Measurements from ENCODE around the gene SULT1C2. TPM values are rescaled to one million over a fixed set of nuclear protein-coding genes. Genes with fewer than 3 reads are reported as not detected.

The SULT1C2 gene
- total and polyA plus RNA-seq, 2 of the 8 experiments (the other 6 are each of a cell fraction or from before 2014, with no cell fraction given), result 2.2 to 2.8 TPM

GRCh38 chr2:108268001-108268400 lies 20.7 kb upstream of the SULT1C2 start:
- Histone ChIP-seq H3K23me2 (ENCODE audit: low read depth, low read length) (no peaks in the 10 kb centered on the region), H2AK5ac (ENCODE audit: low read depth, low read length) (no peak overlapping the region), H2BK15ac (ENCODE audit: low read length) (no peak overlapping the region), H3K4me2 (ENCODE audit: insufficient read depth in 1 of 2, low read depth in 2 of 2, low read length in 2 of 2) (no peak overlapping the region), H3K23ac (ENCODE audit: insufficient read length) (no peak overlapping the region), H3K27me3 (replicated peaks in 1 of 4; ENCODE audit: control insufficient read depth in 3 of 4, extremely low read depth in 1 of 4, insufficient read depth in 3 of 4, low read length in 3 of 4) (no peaks in the 10 kb centered on the region), H3K79me1 (ENCODE audit: low read depth, low read length) (no peaks in the 10 kb centered on the region), H3K4me1 (replicated peaks in 1 of 4; ENCODE audit: control insufficient read depth in 3 of 4, insufficient read depth in 4 of 4, low read length in 3 of 4) (no peaks in the 10 kb centered on the region), H3K9me3 (ENCODE audit: insufficient read depth in 2 of 2, low read depth in 1 of 2, low read length in 1 of 2) (0 out of 4 replicates have a peak, but pooled peaks cover 0 to 4% of the 10 kb centered on the region in 2 experiments), H3K79me2 (ENCODE audit: control insufficient read depth in 1 of 2, insufficient read depth in 2 of 2, low read length in 2 of 2) (no peaks in the 10 kb centered on the region), H3K9ac (replicated peaks in 1 of 4; ENCODE audit: extremely low read depth in 1 of 4, low read depth in 3 of 4, low read length in 3 of 4) (no peak overlapping the region), H4K91ac (replicated peaks; ENCODE audit: insufficient read length, low read length) (no peak overlapping the region), H3K36me3 (ENCODE audit: control insufficient read depth in 2 of 4, insufficient read depth in 4 of 4, low read length in 3 of 4) (no peaks in the 10 kb centered on the region), H3K4me3 (ENCODE audit: extremely low read depth in 1 of 4, insufficient read depth in 2 of 4, low read depth in 3 of 4, low read length in 4 of 4) (no peak overlapping the region), H4K8ac (ENCODE audit: extremely low read depth, insufficient read depth, low read length) (no peak overlapping the region), H3K56ac (replicated peaks; ENCODE audit: insufficient read length, low read depth, low read length) (no peak overlapping the region), H3K18ac (ENCODE audit: extremely low read depth, low read length) (no peak overlapping the region), H2BK5ac (ENCODE audit: low read depth, low read length) (no peak overlapping the region), H2BK20ac (ENCODE audit: low read length) (no peak overlapping the region), H3K27ac (ENCODE audit: low read depth, low read length) (no peak overlapping the region), H4K20me1 (replicated peaks in 1 of 2; ENCODE audit: control insufficient read depth in 1 of 2, insufficient read depth in 2 of 2, low read length in 2 of 2) (no peaks in the 10 kb centered on the region), H3K14ac (ENCODE audit: insufficient read length) (no peak overlapping the region), H3K4ac (replicated peaks; ENCODE audit: insufficient read length, low read depth, low read length) (no peak overlapping the region), H2BK12ac (ENCODE audit: low read depth, low read length) (no peak overlapping the region), H4K5ac (ENCODE audit: insufficient read length, low read depth, low read length) (no peak overlapping the region), H2AFZ (ENCODE audit: low read length) (no peak overlapping the region), H2BK120ac (replicated peaks; ENCODE audit: low read depth, low read length) (no peak overlapping the region)
- DNase-seq (ENCODE audit: low read depth in 1 of 2, low spot score in 2 of 2) (no peak), FAIRE-seq (no peak)
- CTCF ChIA-PET (ENCODE audit: partially characterized antibody), result no interaction called here
- 75% methylated on average over 4 of the region's 4 CpGs; no CpG with 5 or more reads in 1 of the 2 experiments for WGBS, 2 experiments (ENCODE audit: extremely low coverage in 1 of 2, insufficient coverage in 1 of 2, insufficient read length in 1 of 2, insufficient replicate concordance in 2 of 2, low coverage in 1 of 2, low lambda C conversion rate in 2 of 2, missing lambda C conversion rate in 1 of 2)
- POLR2A ChIA-PET (ENCODE audit: partially characterized antibody), result no interaction called here
- no peak for TF ChIP-seq SRF (IDR thresholded peaks at IDR 0.05; ENCODE audit: low read depth, low read length)
- TF ChIP-seq CHD2 (IDR thresholded peaks at IDR 0.05; ENCODE audit: low read length), result no peak
- no peak for TF ChIP-seq E2F6 (IDR thresholded peaks at IDR 0.05)
- TF ChIP-seq NRF1 (IDR thresholded peaks at IDR 0.05; ENCODE audit: low read depth, low read length), result no peak
- TF ChIP-seq SUZ12 (IDR thresholded peaks at IDR 0.05; ENCODE audit: low read length), result no peak
- no peak for TF ChIP-seq SIRT6 (IDR thresholded peaks at IDR 0.05; ENCODE audit: low read length)
- no peak for TF ChIP-seq RXRA (IDR thresholded peaks at IDR 0.05; ENCODE audit: insufficient read depth, low read depth, low read length)
- no peak for TF ChIP-seq SP4 (IDR thresholded peaks at IDR 0.05; ENCODE audit: low read length)

All from H1 (cell line).